HUDEP-2 (cell line): ENCODE results near the gene MAP2K7.
"Not testable (repeated sequence)": the region's sequence is repeated elsewhere in the genome, so short reads cannot be mapped to it uniquely, and the experiment has no call there.

Experiments used
- DNase-seq, 76 experiments: peaks; one replicate each; lab custom pipeline; 2025; ENCODE audit not compliant: unreplicated experiment in 76 of 76; lab: John Stamatoyannopoulos, UW

Gene MAP2K7

GRCh38 chr19:7917267-7918061, 13.8 kb downstream of the MAP2K7 start:
- DNase-seq: peak in 69 of 76 experiments; percentile 34 to 93 (median 77)

- DNase-seq: not testable (repeated sequence)
Measured at GRCh38 chr19:7918062-7918614, 14.5 kb downstream of the MAP2K7 start.

DNA sequence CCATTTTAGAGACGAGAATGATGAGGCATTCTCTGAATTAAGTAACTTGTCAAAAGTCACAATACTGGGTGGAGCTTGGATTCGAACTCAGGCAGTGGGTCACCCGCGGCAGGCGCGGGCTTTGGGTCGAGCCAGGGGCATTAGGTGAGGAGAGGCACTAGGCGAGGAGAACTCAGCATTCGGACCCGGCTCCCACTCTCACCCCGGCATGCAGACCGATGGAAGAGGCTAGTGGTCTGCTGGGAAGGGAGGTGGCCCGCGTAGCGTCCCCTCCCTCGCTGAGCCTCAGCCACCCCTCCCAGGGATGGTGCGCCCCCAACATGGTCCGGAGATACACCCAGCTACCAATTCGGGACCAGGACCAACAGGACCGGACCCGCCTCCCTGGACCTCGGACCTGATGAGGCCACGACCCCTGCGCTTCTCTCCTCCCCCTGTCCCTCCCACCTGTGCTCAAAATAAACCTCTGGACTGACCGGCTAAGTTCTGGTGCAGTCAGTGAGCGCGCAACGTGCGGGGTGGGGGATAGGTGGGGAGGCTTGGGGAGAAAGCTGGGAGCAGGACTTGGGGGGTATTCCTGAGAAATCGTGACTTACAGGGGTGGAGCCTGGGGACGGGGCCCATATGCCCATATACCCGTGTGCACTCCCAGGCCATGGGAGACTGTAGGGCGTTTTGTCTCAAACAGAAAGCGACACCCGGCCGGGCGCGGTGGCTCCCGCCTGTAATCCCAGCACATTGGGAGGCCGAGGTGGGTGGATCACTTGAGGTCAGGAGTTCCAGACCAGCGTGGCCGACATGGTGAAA, 15.1 kb downstream of the MAP2K7 start:
- DNase-seq: peak in 1 of 76 experiments; percentile 19

- peak; percentile 69 to 100 (median 98) for DNase-seq
Measured at GRCh38 chr19:7919610-7920518, 16.2 kb downstream of the MAP2K7 start, which contains the start of gene SNAPC2. TSS of gene SNAPC2 (plus strand) at chr19:7920338. CDS start at chr19:7920367, 29 bp downstream.

DNA sequence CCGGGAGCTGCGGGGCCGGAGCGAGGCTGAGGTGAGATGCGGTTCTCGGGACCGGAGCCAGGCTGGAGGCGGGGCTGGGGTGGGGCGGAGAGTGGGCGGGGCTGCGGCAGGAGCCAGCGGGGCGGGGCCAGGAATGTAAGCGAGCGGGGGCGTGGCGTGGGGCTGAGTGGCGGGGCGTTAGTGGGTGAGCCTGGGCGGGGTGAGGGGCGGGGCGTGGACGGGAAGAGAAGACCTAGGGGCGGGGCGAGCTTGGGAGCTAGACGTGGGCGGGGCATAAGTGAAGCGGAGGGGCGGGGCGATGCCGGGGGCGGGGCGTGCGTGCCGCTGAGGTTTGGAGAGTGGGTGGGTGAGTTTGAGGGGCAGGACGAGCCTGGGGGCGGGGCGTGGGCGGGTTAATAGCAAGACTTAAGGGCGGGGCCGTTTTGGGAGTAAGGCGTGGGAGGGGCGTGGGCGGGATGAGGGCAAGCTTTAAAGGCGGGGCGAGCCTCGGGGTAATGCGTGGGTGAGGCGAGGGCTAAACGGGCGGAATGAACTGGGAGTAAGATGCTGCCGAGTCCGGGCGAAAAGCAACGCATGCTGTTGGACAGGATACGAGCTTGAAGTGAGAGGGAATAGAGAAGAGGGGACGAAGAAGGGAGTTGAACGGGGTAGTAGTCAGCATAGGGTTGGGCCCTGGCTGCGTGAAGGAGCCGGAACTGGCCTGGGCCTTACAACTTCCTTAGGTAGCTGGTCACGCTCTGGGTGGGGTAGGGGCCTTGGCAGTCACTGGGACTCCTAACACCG, 17.0 kb downstream of the MAP2K7 start:
- DNase-seq: peak; percentile 66 to 100 (median 100)

DNA sequence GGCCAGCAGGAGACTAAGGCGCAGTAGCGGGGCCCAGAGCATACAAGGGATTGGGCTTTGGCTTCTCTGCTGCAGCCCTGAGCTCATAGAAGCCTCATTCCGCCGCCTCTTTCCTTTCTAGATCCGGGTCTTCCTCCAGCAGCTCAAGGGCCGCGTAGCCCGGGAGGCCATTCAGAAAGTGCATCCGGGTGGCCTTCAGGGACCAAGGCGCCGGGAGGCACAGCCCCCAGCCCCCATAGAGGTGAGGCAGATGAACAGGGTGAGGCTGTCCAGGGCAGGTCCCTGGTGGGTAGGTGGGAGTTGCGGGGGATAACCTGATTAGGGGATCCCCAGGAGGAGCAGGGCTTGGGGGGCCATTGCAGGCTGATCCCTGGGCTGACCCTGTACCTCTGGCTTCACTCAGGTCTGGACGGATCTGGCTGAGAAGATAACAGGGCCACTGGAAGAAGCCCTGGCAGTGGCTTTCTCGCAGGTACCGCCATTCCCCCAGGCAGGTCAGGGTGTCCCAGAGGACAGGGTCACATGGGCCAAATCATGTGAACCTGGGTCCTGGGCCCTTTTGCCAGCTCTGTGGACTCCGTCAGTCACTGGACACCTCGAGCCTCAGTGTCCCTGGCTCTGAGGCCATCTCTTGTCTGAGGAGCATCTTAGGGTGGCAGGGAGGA, 17.8 kb downstream of the MAP2K7 start:
- peak in 2 of 76 experiments; percentile 15 to 59 for DNase-seq

DNA sequence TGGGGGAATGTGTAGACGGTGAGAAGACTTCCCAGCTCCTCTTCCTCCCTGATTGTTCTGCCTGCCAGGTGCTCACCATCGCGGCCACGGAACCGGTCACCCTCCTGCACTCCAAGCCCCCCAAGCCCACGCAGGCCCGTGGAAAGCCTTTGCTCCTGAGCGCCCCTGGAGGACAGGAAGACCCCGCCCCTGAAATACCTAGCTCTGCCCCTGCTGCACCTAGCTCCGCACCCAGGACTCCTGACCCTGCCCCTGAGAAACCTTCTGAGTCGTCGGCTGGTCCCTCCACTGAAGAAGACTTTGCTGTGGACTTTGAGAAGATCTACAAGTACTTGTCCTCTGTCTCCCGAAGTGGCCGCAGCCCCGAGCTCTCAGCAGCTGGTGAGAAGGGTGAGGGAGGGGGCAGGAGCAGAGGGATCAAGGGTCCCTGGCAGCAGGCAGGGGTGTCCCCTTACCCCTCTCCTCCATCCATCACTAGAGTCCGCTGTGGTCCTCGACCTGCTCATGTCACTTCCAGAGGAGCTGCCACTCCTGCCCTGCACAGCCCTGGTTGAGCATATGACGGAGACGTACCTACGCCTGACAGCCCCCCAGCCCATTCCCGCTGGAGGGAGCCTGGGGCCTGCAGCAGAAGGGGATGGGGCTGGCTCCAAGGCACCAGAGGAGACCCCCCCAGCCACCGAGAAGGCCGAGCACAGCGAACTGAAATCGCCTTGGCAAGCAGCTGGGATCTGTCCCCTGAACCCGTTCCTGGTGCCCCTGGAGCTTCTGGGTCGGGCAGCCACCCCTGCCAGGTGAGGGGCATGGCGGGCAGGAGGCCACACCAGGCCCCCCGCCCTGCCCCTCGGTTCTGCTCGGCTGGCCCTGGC, 18.5 kb downstream of the MAP2K7 start:
- no peak for DNase-seq

DNA sequence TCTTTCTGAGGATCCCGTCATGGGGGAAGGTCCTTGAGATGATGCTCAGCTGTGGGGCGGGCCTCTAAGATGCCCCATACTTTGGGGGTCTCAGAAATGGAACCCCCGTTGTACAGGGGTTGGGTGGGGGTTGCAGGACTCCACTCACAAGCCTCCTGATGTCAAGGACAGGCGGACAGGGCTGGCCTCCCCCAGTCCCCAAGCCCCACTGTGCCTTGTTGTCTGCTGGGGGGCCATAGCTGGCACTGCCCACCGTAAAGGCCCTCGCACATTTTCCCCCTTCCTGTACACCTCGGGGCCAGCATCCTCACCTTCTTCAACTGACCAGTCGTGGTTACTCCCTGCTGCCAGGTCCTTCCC, 19.1 kb downstream of the MAP2K7 start:
- DNase-seq: no peak

- peak in 7 of 76 experiments; percentile 18 to 62 (median 35) for DNase-seq
Measured at GRCh38 chr19:7923295-7924191, 19.9 kb downstream of the MAP2K7 start.

GRCh38 chr19:7924241-7924640, 20.6 kb downstream of the MAP2K7 start:
- peak in 1 of 76 experiments; percentile 40 for DNase-seq

GRCh38 chr19:7924651-7925170, 21.0 kb downstream of the MAP2K7 start:
- no peak for DNase-seq

DNA sequence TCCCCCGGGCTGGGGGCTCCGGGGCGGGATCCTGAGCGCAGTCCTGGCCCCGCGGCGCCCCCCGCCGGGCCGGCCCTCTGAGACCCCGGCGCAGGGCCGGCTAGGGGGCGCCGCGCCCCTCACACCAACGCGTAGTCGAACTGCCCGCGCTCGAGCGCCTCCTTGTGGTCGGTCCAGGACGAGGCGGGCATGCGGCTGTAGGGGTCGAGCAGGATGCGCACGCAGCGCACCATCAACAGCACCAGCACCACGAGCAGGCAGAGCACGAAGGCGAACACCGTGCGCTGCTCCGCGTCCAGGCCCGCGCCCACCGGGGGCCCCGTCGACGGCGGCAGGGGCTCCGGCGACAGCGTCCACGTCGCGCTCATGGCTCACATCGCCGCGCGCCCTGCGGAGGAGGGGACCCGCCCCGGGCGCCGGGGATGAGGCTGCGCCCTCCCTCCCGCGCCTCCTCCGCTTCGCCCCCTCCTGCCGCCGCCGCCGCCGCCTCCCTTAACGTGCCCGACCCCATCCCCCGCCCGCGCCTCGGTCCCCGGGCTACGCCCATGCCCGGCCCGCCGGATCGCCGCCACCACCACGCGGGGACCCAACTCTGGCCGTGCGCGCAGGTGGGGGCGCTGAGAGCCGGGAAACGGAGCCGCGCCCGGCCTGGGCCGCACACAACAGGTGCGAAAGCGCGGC, 21.6 kb downstream of the MAP2K7 start:
- DNase-seq: peak in 74 of 76 experiments; percentile 24 to 91 (median 80)

GRCh38 chr19:7926021-7926726, 22.5 kb downstream of the MAP2K7 start, which contains the start of gene CTXN1:
TSS of gene CTXN1 (minus strand) at chr19:7926135. CDS start at chr19:7925538, 597 bp downstream.
- DNase-seq: peak in 65 of 76 experiments; percentile 24 to 90 (median 71)

DNA sequence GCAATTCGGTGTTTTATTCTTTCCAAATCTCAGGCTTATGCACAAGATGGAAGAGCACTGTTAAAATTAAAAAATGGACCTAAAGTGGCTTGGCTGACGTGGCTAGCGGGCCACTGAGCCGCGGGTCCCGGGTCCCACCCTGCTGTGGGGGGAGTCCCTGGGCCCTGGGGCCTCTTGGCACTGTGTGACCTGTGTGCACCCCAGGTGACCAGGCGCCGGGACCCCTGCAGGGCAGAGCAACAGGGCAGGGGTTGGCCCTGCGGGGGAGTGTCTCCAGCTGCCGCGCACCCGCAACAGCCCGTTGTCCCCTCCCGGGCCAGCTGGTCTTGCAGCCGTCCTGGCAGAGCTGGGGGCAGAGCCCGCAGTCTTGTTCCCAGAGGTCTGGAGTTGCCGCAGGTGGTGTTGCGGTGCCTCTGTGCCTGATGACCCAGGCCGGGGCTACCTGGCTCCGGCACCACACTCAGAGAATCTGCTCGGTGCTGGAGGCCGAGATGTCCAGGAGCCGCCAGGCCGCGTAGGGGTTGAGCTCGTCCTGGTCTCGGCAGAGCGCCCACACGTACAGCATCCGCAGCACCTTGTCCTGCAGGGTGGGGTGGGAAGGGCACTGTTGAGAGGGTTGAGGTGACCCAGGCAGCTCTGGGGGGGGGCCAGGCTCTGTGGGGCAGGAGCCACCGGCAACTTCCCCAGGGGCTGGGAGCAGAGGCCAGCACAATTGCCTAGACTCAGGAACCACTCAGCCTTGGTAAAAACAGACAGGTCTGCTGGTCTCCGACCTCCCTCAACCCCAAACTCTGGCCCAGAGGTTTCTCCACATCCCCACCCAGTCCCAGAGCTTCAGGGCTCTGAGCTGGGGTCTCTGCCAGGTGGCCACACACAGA, 23.3 kb downstream of the MAP2K7 start:
- DNase-seq: peak in 1 of 76 experiments; percentile 17
